Measurements from ENCODE around the gene LIPT2.
"Not testable (repeated sequence)": the region's sequence is repeated elsewhere in the genome, so short reads cannot be mapped to it uniquely, and the experiment has no call there.

Gene LIPT2

GRCh38 chr11:74535371-74536160 is 42.0 kb upstream of the LIPT2 start:
- H3K14ac ChIP-seq (ENCODE audit: low read length) = no peak overlapping the region
- peaks cover 3 to 6% of the 10 kb centered on the region in 2 donors for H3K9me3 ChIP-seq (replicated peaks in 1 of 2; ENCODE audit: control insufficient read depth in 2 of 2, insufficient read depth in 1 of 2, low read depth in 1 of 2, low read length in 2 of 2)
- no peak overlapping the region for H3K27ac ChIP-seq (replicated peaks; ENCODE audit: low read length)
- no peak overlapping the region for H2BK120ac ChIP-seq (ENCODE audit: low read depth, low read length)
- no peaks in the 10 kb centered on the region for H3K79me1 ChIP-seq (ENCODE audit: low read depth, low read length)
- H3K4me2 ChIP-seq (ENCODE audit: insufficient read depth, low read length, poor library complexity, severe bottlenecking) = no peak overlapping the region
- H3K4ac ChIP-seq (ENCODE audit: low read length) = no peak overlapping the region
- no peak overlapping the region for H2AK5ac ChIP-seq (ENCODE audit: low read depth, low read length)
- H2BK12ac ChIP-seq (ENCODE audit: low read length) = no peak overlapping the region
- H3K36me3 ChIP-seq (replicated peaks in 1 of 2; ENCODE audit: control insufficient read depth in 2 of 2, insufficient read depth in 2 of 2, low read length in 2 of 2) = no peaks in the 10 kb centered on the region
- no peak overlapping the region for H3K9ac ChIP-seq (ENCODE audit: low read depth, low read length, poor library complexity)
- no peak overlapping the region for H4K91ac ChIP-seq (ENCODE audit: low read depth, low read length, poor library complexity)
- no peaks in the 10 kb centered on the region for H3K27me3 ChIP-seq (ENCODE audit: control insufficient read depth in 3 of 3, insufficient read depth in 3 of 3, low read depth in 1 of 3, low read length in 3 of 3)
- no peak overlapping the region for H2BK5ac ChIP-seq (ENCODE audit: low read length)
- H3K18ac ChIP-seq (ENCODE audit: low read length) = no peak overlapping the region
- DNase-seq (ENCODE audit: low spot score) = no peak
- no peak overlapping the region for H3K23ac ChIP-seq (ENCODE audit: low read depth, low read length, poor library complexity)
- no peak overlapping the region for H4K8ac ChIP-seq (ENCODE audit: low read depth, low read length)
- WGBS, 2 donors (ENCODE audit: extremely low coverage in 2 of 2, insufficient read length in 2 of 2, insufficient replicate concordance in 1 of 2) = no CpG with 5 or more reads among the region's 14 CpGs
- no peaks in the 10 kb centered on the region for H3K4me1 ChIP-seq (ENCODE audit: control insufficient read depth in 2 of 2, insufficient read depth in 1 of 2, low read depth in 1 of 2, low read length in 2 of 2)
- H3K4me3 ChIP-seq (ENCODE audit: low read length in 2 of 2) = no peak overlapping the region
- no peak overlapping the region for H2BK15ac ChIP-seq (ENCODE audit: low read length)
- H2AFZ ChIP-seq (ENCODE audit: low read length) = no peak overlapping the region

- not testable (repeated sequence) for H3K27ac ChIP-seq (replicated peaks; ENCODE audit: low read length); H3K4ac ChIP-seq (ENCODE audit: low read length); H2AFZ ChIP-seq (ENCODE audit: low read length); H3K4me1 ChIP-seq (ENCODE audit: control insufficient read depth in 2 of 2, insufficient read depth in 1 of 2, low read depth in 1 of 2, low read length in 2 of 2); H2BK12ac ChIP-seq (ENCODE audit: low read length); H3K9me3 ChIP-seq (replicated peaks in 1 of 2; ENCODE audit: control insufficient read depth in 2 of 2, insufficient read depth in 1 of 2, low read depth in 1 of 2, low read length in 2 of 2); H3K9ac ChIP-seq (ENCODE audit: low read depth, low read length, poor library complexity); H3K79me1 ChIP-seq (ENCODE audit: low read depth, low read length); H3K14ac ChIP-seq (ENCODE audit: low read length); H3K36me3 ChIP-seq (replicated peaks in 1 of 2; ENCODE audit: control insufficient read depth in 2 of 2, insufficient read depth in 2 of 2, low read length in 2 of 2); H3K4me2 ChIP-seq (ENCODE audit: insufficient read depth, low read length, poor library complexity, severe bottlenecking); H4K91ac ChIP-seq (ENCODE audit: low read depth, low read length, poor library complexity); H2BK120ac ChIP-seq (ENCODE audit: low read depth, low read length); DNase-seq (ENCODE audit: low spot score); H3K4me3 ChIP-seq (ENCODE audit: low read length in 2 of 2); H2BK15ac ChIP-seq (ENCODE audit: low read length); H2BK5ac ChIP-seq (ENCODE audit: low read length); H4K8ac ChIP-seq (ENCODE audit: low read depth, low read length); H3K18ac ChIP-seq (ENCODE audit: low read length); H3K23ac ChIP-seq (ENCODE audit: low read depth, low read length, poor library complexity); H2AK5ac ChIP-seq (ENCODE audit: low read depth, low read length); H3K27me3 ChIP-seq (ENCODE audit: control insufficient read depth in 3 of 3, insufficient read depth in 3 of 3, low read depth in 1 of 3, low read length in 3 of 3)
- no CpG with 5 or more reads among the region's 10 CpGs for WGBS, 2 donors (ENCODE audit: extremely low coverage in 2 of 2, insufficient read length in 2 of 2, insufficient replicate concordance in 1 of 2)
These were observed 41.4 kb upstream of the LIPT2 start for GRCh38 chr11:74534946-74535275.

- no peaks in the 10 kb centered on the region for H3K4me1 ChIP-seq (ENCODE audit: control insufficient read depth in 2 of 2, insufficient read depth in 1 of 2, low read depth in 1 of 2, low read length in 2 of 2)
- no peak overlapping the region for H3K18ac ChIP-seq (ENCODE audit: low read length)
- no peaks in the 10 kb centered on the region for H3K79me1 ChIP-seq (ENCODE audit: low read depth, low read length)
- no peaks in the 10 kb centered on the region for H3K36me3 ChIP-seq (replicated peaks in 1 of 2; ENCODE audit: control insufficient read depth in 2 of 2, insufficient read depth in 2 of 2, low read length in 2 of 2)
- WGBS, 2 donors (ENCODE audit: extremely low coverage in 2 of 2, insufficient read length in 2 of 2, insufficient replicate concordance in 1 of 2) = no CpG with 5 or more reads among the region's 8 CpGs
- no peaks in the 10 kb centered on the region for H3K27me3 ChIP-seq (ENCODE audit: control insufficient read depth in 3 of 3, insufficient read depth in 3 of 3, low read depth in 1 of 3, low read length in 3 of 3)
- no peak overlapping the region for H2BK5ac ChIP-seq (ENCODE audit: low read length)
- H2BK15ac ChIP-seq (ENCODE audit: low read length) = no peak overlapping the region
- H3K14ac ChIP-seq (ENCODE audit: low read length) = no peak overlapping the region
- H2AK5ac ChIP-seq (ENCODE audit: low read depth, low read length) = no peak overlapping the region
- no peak overlapping the region for H3K4me3 ChIP-seq (ENCODE audit: low read length in 2 of 2)
- H3K9me3 ChIP-seq (replicated peaks in 1 of 2; ENCODE audit: control insufficient read depth in 2 of 2, insufficient read depth in 1 of 2, low read depth in 1 of 2, low read length in 2 of 2) = peaks cover 0 to 2% of the 10 kb centered on the region in 2 donors
- no peak overlapping the region for H3K27ac ChIP-seq (replicated peaks; ENCODE audit: low read length)
- no peak overlapping the region for H4K91ac ChIP-seq (ENCODE audit: low read depth, low read length, poor library complexity)
- H3K23ac ChIP-seq (ENCODE audit: low read depth, low read length, poor library complexity) = no peak overlapping the region
- H2AFZ ChIP-seq (ENCODE audit: low read length) = no peak overlapping the region
- no peak overlapping the region for H3K4ac ChIP-seq (ENCODE audit: low read length)
- DNase-seq (ENCODE audit: low spot score) = no peak
- H3K9ac ChIP-seq (ENCODE audit: low read depth, low read length, poor library complexity) = no peak overlapping the region
- no peak overlapping the region for H2BK120ac ChIP-seq (ENCODE audit: low read depth, low read length)
- H3K4me2 ChIP-seq (ENCODE audit: insufficient read depth, low read length, poor library complexity, severe bottlenecking) = no peak overlapping the region
- H2BK12ac ChIP-seq (ENCODE audit: low read length) = no peak overlapping the region
- no peak overlapping the region for H4K8ac ChIP-seq (ENCODE audit: low read depth, low read length)
These were observed 40.9 kb upstream of the LIPT2 start for GRCh38 chr11:74534216-74534945.

GRCh38 chr11:74533421-74533820 is 39.9 kb upstream of the LIPT2 start:
- DNase-seq (ENCODE audit: low spot score) = no peak

More at GRCh38 chr11:74533421-74533820, 39.9 kb upstream of the LIPT2 start:
- no peak overlapping the region for H3K9ac ChIP-seq (ENCODE audit: low read depth, low read length, poor library complexity)
- no peak overlapping the region for H3K14ac ChIP-seq (ENCODE audit: low read length)
- no peaks in the 10 kb centered on the region for H3K79me1 ChIP-seq (ENCODE audit: low read depth, low read length)
- no peak overlapping the region for H3K18ac ChIP-seq (ENCODE audit: low read length)
- no CpG with 5 or more reads among the region's 9 CpGs for WGBS, 2 donors (ENCODE audit: extremely low coverage in 2 of 2, insufficient read length in 2 of 2, insufficient replicate concordance in 1 of 2)
- no peak overlapping the region for H3K23ac ChIP-seq (ENCODE audit: low read depth, low read length, poor library complexity)
- H3K4me1 ChIP-seq (ENCODE audit: control insufficient read depth in 2 of 2, insufficient read depth in 1 of 2, low read depth in 1 of 2, low read length in 2 of 2) = no peaks in the 10 kb centered on the region
- no peak overlapping the region for H3K4ac ChIP-seq (ENCODE audit: low read length)
- no peak overlapping the region for H2BK12ac ChIP-seq (ENCODE audit: low read length)
- H2BK120ac ChIP-seq (ENCODE audit: low read depth, low read length) = no peak overlapping the region
- H2AK5ac ChIP-seq (ENCODE audit: low read depth, low read length) = no peak overlapping the region
- H2AFZ ChIP-seq (ENCODE audit: low read length) = no peak overlapping the region
- no peak overlapping the region for H3K27ac ChIP-seq (replicated peaks; ENCODE audit: low read length)
- H4K8ac ChIP-seq (ENCODE audit: low read depth, low read length) = no peak overlapping the region
- H3K4me3 ChIP-seq (ENCODE audit: low read length in 2 of 2) = no peak overlapping the region
- no peak overlapping the region for H3K4me2 ChIP-seq (ENCODE audit: insufficient read depth, low read length, poor library complexity, severe bottlenecking)
- H4K91ac ChIP-seq (ENCODE audit: low read depth, low read length, poor library complexity) = no peak overlapping the region
- H3K27me3 ChIP-seq (ENCODE audit: control insufficient read depth in 3 of 3, insufficient read depth in 3 of 3, low read depth in 1 of 3, low read length in 3 of 3) = no peaks in the 10 kb centered on the region
- no peaks in the 10 kb centered on the region for H3K9me3 ChIP-seq (replicated peaks in 1 of 2; ENCODE audit: control insufficient read depth in 2 of 2, insufficient read depth in 1 of 2, low read depth in 1 of 2, low read length in 2 of 2)
- H2BK5ac ChIP-seq (ENCODE audit: low read length) = no peak overlapping the region
- H3K36me3 ChIP-seq (replicated peaks in 1 of 2; ENCODE audit: control insufficient read depth in 2 of 2, insufficient read depth in 2 of 2, low read length in 2 of 2) = no peaks in the 10 kb centered on the region
- no peak overlapping the region for H2BK15ac ChIP-seq (ENCODE audit: low read length)

Measured in neuronal stem cell (in vitro differentiated cells).